GM12878 (cell line): Measurements from ENCODE around the gene SIVA1. TPM values are rescaled to one million over a fixed set of nuclear protein-coding genes. Genes with fewer than 3 reads are reported as not detected.

Source experiments
- ATAC-seq: fragments of 200-7000 bp; cut with Tn5 transposase; 3 replicates; pipeline ENCODE4 v1.9.1; 2020; ENCODE audit warnings: mild to moderate bottlenecking, moderate library complexity
- BruUV-seq: library from RNA; stranded (reverse); fragments of 400-500 nt; replicated peaks from 2 replicates; lab custom pipeline; 2021; lab: Mats Ljungman, UMichigan
- CTCF ChIA-PET: fragments of 300-600 bp; sonication (Branson Sonifier 250); formaldehyde crosslinking; extraction: SDS; loops from one replicate; lab custom pipeline; 2021; ENCODE audit warnings: inconsistent platforms; lab: Yijun Ruan, JAX
- POLR2A ChIA-PET: fragments of 350-600 bp; formaldehyde crosslinking; extraction: SDS; loops from one replicate; lab custom pipeline; 2021; ENCODE audit warnings: inconsistent platforms; lab: Charles Lee
- RAD21 ChIA-PET: fragments of 300-600 bp; sonication (Branson Sonifier 250); formaldehyde crosslinking; loops from one replicate; lab custom pipeline; 2023; ENCODE audit warnings: antibody characterized with exemption; ENCODE audit not compliant: unreplicated experiment; lab: Charles Lee
- SMC1A ChIA-PET: fragments of 300-600 bp; sonication (Branson Sonifier 250); formaldehyde crosslinking; loops from one replicate; lab custom pipeline; 2023; ENCODE audit not compliant: unreplicated experiment, uncharacterized antibody; lab: Charles Lee
- DNase-seq: peaks from one replicate; pipeline ENCODE4 v3.0.0-alpha.2; 2011; ENCODE audit warnings: low read depth, low spot score
- FAIRE-seq: peaks from 3 replicates; lab custom pipeline; 2011; peaks lifted over from hg19 to GRCh38; lab: Jason Lieb, UNC
- H2AFZ ChIP-seq: 2 replicates; pipeline ENCODE4 v1.6.0; 2011; ENCODE audit warnings: low read depth, low read length, control low read depth; ENCODE audit not compliant: control insufficient read depth
- H3K27ac ChIP-seq: 2 replicates; pipeline ENCODE4 v1.5.1; 2011; ENCODE audit warnings: control low read depth; ENCODE audit not compliant: control insufficient read depth, insufficient read depth
- H3K27me3 ChIP-seq, 2 experiments: replicated peaks in 1 of 2; 2 replicates each; pipeline versions ENCODE4 v1.6.0 to v1.6.1; 2011; ENCODE audit warnings: low read length in 1 of 2; ENCODE audit not compliant: control insufficient read depth in 2 of 2, insufficient read depth in 2 of 2
- H3K36me3 ChIP-seq, 2 experiments: 2 replicates each; pipeline ENCODE4 v1.5.1; 2011; ENCODE audit warnings: low read length in 1 of 2; ENCODE audit not compliant: control insufficient read depth in 2 of 2, insufficient read depth in 2 of 2
- H3K4me1 ChIP-seq: 2 replicates; pipeline ENCODE4 v1.6.1; 2011; ENCODE audit warnings: mild to moderate bottlenecking, low read length, moderate library complexity, mixed read lengths; ENCODE audit not compliant: control insufficient read depth, insufficient read depth
- H3K4me2 ChIP-seq: 2 replicates; pipeline ENCODE4 v1.6.0; 2011; ENCODE audit warnings: control low read depth; ENCODE audit not compliant: control insufficient read depth, insufficient read depth
- H3K4me3 ChIP-seq: fragments of 200-600 bp; sonication (generic); 2 replicates; pipeline ENCODE4 v1.5.1; 2016
- H3K79me2 ChIP-seq: 2 replicates; pipeline ENCODE4 v1.6.0; 2011; ENCODE audit warnings: low read length; ENCODE audit not compliant: control insufficient read depth, insufficient read depth
- H3K9ac ChIP-seq: 2 replicates; pipeline ENCODE4 v1.8.0; 2011; ENCODE audit warnings: low read length, control low read depth, mixed read lengths; ENCODE audit not compliant: control insufficient read depth, insufficient read depth
- H3K9me3 ChIP-seq: replicated peaks from 3 replicates; pipeline ENCODE4 v1.5.1; 2011; ENCODE audit warnings: mild to moderate bottlenecking, low read length; ENCODE audit not compliant: control insufficient read depth, insufficient read depth
- H4K20me1 ChIP-seq: 2 replicates; pipeline ENCODE4 v1.6.0; 2011; ENCODE audit not compliant: control insufficient read depth, insufficient read depth
- CREM ChIP-seq: IDR thresholded peaks from 2 replicates; pipeline ENCODE4 v1.6.1; 2014; ENCODE audit warnings: antibody characterized with exemption, low read depth
- NR2C2 ChIP-seq: IDR thresholded peaks from 2 replicates; pipeline ENCODE4 v1.6.1; 2011; ENCODE audit warnings: borderline replicate concordance, low read depth; ENCODE audit not compliant: control insufficient read depth, insufficient read length
- SIN3A ChIP-seq: IDR thresholded peaks from 2 replicates; pipeline ENCODE4 v1.6.1; 2012; ENCODE audit warnings: low read depth, low read length, improper control_type of control experiment
- SMARCA5 ChIP-seq: fragments of 450-650 bp; IDR thresholded peaks from 2 replicates; pipeline ENCODE4 v1.6.1; 2017; ENCODE audit warnings: mild to moderate bottlenecking
- SPI1 ChIP-seq: IDR thresholded peaks from 2 replicates; pipeline ENCODE4 v1.6.1; 2011; ENCODE audit warnings: low read depth, mild to moderate bottlenecking, low read length, moderate library complexity, borderline replicate concordance; ENCODE audit not compliant: insufficient read depth
- STAT1 ChIP-seq: fragments of 450-650 bp; conservative IDR thresholded peaks from 2 replicates; pipeline ENCODE4 v1.6.1; 2014; ENCODE audit warnings: antibody characterized with exemption, mild to moderate bottlenecking
- TAF1 ChIP-seq: IDR thresholded peaks from 2 replicates; pipeline ENCODE4 v1.6.1; 2011; ENCODE audit warnings: mild to moderate bottlenecking, low read depth, low read length, borderline replicate concordance
- WGBS: methylation state at CpG from one replicate; pipeline ENCODE4 v1.1.6; 2016; ENCODE audit warnings: low lambda C conversion rate; ENCODE audit not compliant: insufficient replicate concordance, insufficient coverage; ENCODE audit errors: missing lambda C conversion rate; 5-methylcytosine and 5-hydroxymethylcytosine counted together
- in situ Hi-C: fragments of 300-500 bp; cut with MboI; formaldehyde crosslinking; loops from 9 replicates; pipeline ENCODE4 v1.14.3; 2018; ENCODE audit warnings: mixed read lengths
- intact Hi-C: fragments of 100-400 bp; cut with micrococcal nuclease; formaldehyde crosslinking; loops from one replicate; pipeline ENCODE4 v1.14.2; 2022; ENCODE audit not compliant: unreplicated experiment
- polyA plus RNA-seq, 11 experiments: library from polyadenylated mRNA; depleted of rRNA in 4 of 11; unstranded in 6 of 11; stranded (reverse) in 5 of 11; fragments of >200 nt; fragmentation: Nextera tagmentation in 4 of 11; fragmentation: Illumina TruSeq in 1 of 11; extraction: Ambion mirVana in 4 of 11; extraction: Trizol in 1 of 11; gene quantifications; 1 replicate in 1 of 11; 2 replicates in 10 of 11; pipeline versions ENCODE4 v1.2.1 to v1.2.3, GENCODE V29; 2011 to 2016; ENCODE audit warnings: inconsistent platforms in 2 of 11, missing spikeins in 2 of 11, low read depth in 1 of 11
- total RNA-seq, 4 experiments: library from RNA; depleted of rRNA in 3 of 4; stranded (reverse); fragments of >200 nt in 3 of 4; fragmentation: Illumina TruSeq in 1 of 4; extraction: Trizol in 1 of 4; gene quantifications; 2 replicates each; pipeline versions ENCODE4 v1.2.1 to v1.2.3, GENCODE V29; 2013 to 2021

SIVA1 gene
- total and polyA plus RNA-seq, 10 of the 15 experiments (the other 5 are each of a cell fraction or from before 2014, with no cell fraction given), result 4.6 to 282 (median 106) TPM

GRCh38 chr14:104715416-104715815, 37.5 kb upstream of the SIVA1 start:
- Histone ChIP-seq H2AFZ (no peak overlapping the region), H3K4me2 (no peak overlapping the region), H3K4me1 (no peaks in the 10 kb centered on the region), H3K9me3 (no peaks in the 10 kb centered on the region), H3K79me2 (no peaks in the 10 kb centered on the region), H4K20me1 (no peaks in the 10 kb centered on the region), H3K4me3 (no peak overlapping the region), H3K27me3 (no peaks in the 10 kb centered on the region), H3K36me3 (no peaks in the 10 kb centered on the region), H3K27ac (no peak overlapping the region), H3K9ac (no peak overlapping the region)
- no peak for FAIRE-seq
- RAD21 ChIA-PET, result no interaction called here
- WGBS, result 79% methylated on average over 14 of the region's 18 CpGs
- intact Hi-C loops, result no loop called here
- TF ChIP-seq NR2C2, result no peak
- TF ChIP-seq STAT1, result no peak
- no peak for TF ChIP-seq CREM
- TF ChIP-seq TAF1, result no peak
- no peak for TF ChIP-seq SPI1
- POLR2A ChIA-PET, result no interaction called here
- CTCF ChIA-PET, result interaction anchor here (1.0 kb wide), 1 partner anchor 10 kb away, joined by 3 read pairs; no protein-coding TSS in a partner anchor
- no peak for ATAC-seq
- BruUV-seq, result no TSS peak
- SMC1A ChIA-PET, result no interaction called here
- in situ Hi-C loops, result no loop called here
- no peak for DNase-seq

DNA sequence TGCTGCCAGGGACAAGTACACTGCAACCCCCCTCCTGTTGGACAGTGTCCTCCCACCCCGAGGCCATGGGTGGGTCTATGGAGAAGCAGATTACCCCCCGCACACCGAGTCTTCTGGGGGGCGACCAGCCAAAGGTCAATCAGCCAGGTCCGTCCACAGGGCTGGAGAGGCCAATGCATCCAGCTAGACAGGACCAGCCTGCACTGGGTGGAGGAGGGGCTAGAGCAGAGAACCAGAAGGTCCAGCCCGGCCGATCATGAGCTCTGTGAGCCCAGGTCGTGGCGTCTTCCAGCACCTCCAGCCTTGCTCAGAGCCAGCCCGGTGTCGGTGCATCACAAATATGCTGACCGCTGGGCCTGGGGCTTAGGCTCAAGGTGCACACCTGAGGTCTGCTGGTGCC, 37.1 kb upstream of the SIVA1 start:
- intact Hi-C loops, result no loop called here
- FAIRE-seq (no peak), ATAC-seq (no peak), DNase-seq (no peak)
- Histone ChIP-seq H3K27ac (no peak overlapping the region), H3K4me1 (no peaks in the 10 kb centered on the region), H3K4me2 (no peak overlapping the region), H3K9ac (no peak overlapping the region), H2AFZ (no peak overlapping the region), H3K4me3 (no peak overlapping the region), H4K20me1 (no peaks in the 10 kb centered on the region), H3K36me3 (no peaks in the 10 kb centered on the region), H3K79me2 (no peaks in the 10 kb centered on the region), H3K27me3 (no peaks in the 10 kb centered on the region), H3K9me3 (no peaks in the 10 kb centered on the region)
- ChIA-PET RAD21 (no interaction called here), SMC1A (no interaction called here), POLR2A (no interaction called here), CTCF (interaction anchor here (1.0 kb wide), 1 partner anchor 10 kb away, joined by 3 read pairs; no protein-coding TSS in a partner anchor)
- 91% methylated on average over 12 of the region's 12 CpGs for WGBS
- in situ Hi-C loops, result no loop called here
- BruUV-seq, result no TSS peak
- no peak for TF ChIP-seq SIN3A
- TF ChIP-seq SMARCA5, result no peak
